Measurements from ENCODE around the gene DLG2.

Gene DLG2

GRCh38 chr11:84035645-84036044, 1591.5 kb downstream of the DLG2 start:
- DNase-seq = no peak

DNA sequence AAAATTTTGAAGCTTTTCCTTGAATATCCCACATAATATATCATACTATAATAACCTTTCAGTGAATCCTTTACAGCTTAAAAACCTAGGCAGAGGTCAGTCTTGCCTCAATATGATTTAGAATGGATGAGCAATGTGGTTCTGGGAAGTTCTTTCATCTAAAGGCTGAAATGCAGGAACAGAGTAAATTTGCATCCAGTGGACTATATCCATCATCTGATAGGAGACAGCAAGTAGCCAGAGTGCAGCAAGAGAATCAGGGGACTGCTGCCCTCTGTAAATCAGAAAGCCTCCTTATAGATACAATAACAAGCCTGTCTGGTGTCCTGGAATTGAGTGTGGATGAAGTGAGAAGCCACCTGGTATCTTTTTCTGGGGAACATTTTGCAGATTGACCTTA, 1592.7 kb downstream of the DLG2 start:
- DNase-seq = no peak

- no peak for DNase-seq
Observed at GRCh38 chr11:84024266-84024665, 1602.9 kb downstream of the DLG2 start.

DNA sequence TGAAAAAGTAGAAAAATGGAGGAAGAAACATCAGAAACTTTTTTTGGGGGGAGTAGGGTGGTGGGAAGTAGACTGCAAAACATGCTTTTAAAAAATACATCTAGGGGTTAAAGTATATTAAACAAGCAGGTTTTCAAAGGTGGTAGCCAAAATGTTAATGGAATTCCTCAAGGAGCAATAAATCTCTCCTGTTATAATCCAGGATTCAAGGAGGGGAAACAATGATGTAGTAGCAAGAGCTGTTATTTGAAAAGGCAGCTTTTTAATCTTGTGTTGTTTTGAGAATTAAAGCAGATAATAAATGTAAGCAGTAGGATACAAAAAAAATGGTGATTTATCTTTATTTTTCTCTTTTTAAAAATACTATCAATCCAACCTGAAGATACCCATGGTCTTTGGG, 1604.4 kb downstream of the DLG2 start:
- DNase-seq = no peak

DNA sequence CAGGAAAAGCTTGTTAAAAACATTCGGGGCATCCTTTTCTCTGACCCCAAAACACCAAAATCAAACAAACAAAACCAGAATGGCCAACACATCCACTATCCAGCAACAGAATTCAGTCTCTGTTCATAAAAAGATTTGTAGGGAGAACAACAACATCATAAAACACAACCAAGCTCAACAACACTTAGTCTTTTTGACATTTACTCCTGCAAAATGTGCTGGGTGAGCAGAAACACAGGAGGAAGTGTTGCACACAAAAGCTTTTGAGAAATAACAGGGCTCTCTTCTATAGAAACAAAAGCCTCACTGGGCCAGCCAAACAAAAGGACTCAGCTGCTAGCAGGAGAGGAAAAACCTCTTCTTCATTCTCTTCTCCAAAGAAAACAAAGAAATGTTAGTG, 1604.9 kb downstream of the DLG2 start:
- no peak for DNase-seq

DNA sequence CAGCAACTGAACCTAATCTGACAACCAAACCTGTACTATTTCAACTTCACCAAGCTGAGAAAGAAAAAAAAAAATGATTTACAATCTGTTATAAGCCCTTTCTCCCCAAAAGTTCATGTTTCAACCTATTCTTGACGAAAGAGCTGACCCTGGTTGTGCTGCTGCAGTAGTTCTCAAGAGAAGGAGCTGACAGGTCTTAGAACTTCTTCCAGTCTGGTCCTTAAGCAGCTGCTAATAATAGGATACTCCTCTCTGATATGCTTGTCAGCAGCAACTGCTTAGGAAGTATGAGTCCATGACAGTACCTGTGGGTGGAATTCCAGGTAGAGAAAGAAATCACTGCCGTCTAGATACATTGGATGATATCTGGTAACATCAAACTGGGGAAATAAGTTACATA, 1605.9 kb downstream of the DLG2 start:
- DNase-seq = no peak

GRCh38 chr11:84019571-84020194, 1607.5 kb downstream of the DLG2 start:
- no peak for DNase-seq

GRCh38 chr11:84014539-84014938, 1612.6 kb downstream of the DLG2 start:
- DNase-seq = no peak

DNA sequence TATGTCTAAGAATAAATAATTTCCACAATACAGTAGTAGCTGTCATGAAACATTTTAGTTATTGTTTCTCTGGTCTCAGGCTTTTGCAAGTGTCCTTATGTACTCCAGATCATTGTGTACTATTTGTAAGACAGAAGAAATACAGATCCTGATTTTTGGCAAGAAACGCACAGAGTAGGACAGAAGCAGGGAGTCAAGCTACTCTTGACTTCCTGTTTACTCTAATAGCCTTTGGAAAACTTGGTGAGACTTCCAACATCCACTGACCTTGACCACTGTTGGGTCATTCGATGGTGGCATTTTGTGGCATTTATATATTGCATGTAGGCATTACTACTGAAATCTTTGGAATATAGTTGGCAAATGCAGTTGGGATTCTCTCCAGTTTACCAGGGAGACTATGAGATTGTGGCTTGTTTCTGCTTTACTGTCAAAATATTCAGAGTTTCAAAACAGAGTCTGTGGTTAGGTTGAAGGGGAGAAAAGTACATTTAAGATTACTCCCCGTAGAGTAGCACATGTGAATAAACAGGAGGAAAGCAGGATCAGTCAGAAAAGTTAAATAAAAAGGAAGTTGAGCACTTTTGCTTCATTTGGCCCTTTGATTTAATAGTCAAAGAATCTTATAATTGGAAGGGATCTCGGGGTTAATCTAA, 1614.8 kb downstream of the DLG2 start:
- DNase-seq = no peak

DNA sequence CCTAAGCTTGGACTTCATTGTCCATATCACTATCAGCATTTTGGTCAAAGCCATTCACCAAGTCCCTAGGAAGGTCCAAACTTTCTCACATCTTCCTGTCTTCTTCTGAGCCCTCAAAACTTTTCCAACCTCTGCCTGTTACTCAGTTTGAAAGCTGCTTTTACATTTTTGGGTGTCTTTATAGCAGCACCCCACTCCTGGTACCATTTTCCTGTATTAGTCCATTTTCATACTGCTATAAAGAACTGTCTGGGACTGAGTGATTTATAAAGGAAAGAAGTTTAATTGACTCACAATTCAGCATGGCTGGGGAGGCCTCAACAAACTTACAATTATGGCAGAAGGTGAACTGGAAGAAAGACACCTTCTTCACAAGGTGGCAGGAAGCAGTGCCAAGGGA, 1624.0 kb downstream of the DLG2 start:
- no peak for DNase-seq

DNA sequence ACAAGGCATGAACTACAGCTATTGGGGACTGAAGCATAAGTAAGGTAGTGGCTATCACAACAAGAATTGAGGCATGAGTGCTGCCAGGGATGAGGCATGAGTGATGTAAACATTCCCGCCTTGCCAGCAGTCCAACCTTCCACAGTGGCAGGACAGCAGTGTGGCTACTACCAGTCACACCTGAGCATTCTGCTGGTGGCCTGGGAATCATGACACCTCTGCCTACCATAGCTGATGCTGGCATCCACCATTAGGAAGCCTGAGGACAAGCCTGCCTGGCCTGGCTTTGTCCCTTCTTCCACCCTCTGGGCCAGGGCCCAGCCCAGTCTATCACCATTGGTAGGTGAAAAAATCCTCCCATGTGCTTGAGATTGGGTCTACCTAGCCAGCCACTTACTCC, 1628.2 kb downstream of the DLG2 start:
- no peak for DNase-seq

GRCh38 chr11:83990160-83990733, 1636.9 kb downstream of the DLG2 start:
- no peak for DNase-seq

DNA sequence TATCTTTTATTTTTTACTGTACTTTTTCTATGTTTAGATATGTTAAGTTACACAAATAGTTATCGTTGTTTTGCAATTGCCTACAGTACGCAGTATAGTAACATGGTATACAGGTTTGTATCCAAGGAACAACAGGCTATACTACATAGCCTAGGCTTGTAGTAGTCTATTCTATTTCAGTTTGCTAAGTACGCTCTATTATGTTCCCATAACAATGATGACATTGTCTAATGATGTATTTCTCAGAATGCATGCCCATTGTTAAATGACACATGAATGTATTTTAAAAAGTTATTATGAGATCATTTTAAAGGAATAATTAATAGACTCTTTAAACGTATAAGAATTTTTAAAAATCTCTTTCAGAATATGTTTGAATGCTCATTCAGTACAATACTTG, 1644.3 kb downstream of the DLG2 start:
- no peak for DNase-seq

DNA sequence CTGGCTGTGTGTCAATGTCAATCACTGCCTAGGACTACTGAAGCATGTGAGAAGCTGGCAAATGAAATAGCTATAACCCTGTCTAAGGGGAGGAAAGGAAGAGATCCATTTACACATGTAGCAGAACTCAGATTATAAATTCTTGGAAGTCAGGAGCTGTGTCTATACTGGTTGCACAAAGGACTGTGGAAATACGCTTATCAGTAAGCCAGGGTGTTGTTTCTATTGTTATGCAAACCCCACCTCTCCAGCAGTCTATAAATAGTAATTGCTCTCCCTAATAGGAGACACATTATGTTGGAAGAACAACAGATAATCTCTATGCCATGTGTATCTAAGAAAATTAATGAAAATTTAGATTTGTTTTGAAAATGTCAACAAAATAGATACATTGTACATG, 1647.6 kb downstream of the DLG2 start:
- DNase-seq = no peak

- no peak for DNase-seq
Observed at GRCh38 chr11:83978942-83979341, 1648.2 kb downstream of the DLG2 start.

GRCh38 chr11:83976086-83976485, 1651.1 kb downstream of the DLG2 start:
- DNase-seq = no peak

GRCh38 chr11:83972536-83972935, 1654.6 kb downstream of the DLG2 start:
- no peak for DNase-seq

- no peak for DNase-seq
Observed at GRCh38 chr11:83971063-83971462, 1656.1 kb downstream of the DLG2 start.

DNA sequence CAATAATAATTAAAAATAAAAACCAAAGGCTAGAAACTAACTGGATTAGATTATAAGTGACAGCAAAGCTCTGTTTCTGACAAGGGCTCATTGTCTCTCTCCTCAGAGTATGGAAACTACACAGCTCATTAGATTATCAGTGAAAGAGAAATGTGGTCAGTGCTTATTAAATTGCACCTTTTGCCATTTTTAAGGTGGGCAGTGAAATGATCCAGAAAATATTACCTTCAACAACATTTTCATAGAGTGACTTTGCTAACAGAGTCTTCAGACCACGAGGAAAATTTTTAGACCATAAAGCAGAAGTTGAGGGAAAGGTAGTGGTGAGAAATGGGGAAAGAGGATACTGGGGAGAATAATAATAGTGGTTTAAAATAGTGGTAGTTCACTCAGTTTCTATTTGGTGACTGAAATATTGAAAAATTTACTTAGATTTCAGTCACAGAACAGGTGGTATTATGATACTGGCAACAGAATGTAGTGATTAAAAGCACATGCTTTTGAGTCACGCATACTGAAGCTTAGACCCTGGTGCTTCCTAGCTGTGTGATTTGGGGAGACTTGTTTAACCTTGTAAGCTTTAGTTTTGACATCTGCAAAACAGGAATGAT, 1657.0 kb downstream of the DLG2 start:
- no peak for DNase-seq

DNA sequence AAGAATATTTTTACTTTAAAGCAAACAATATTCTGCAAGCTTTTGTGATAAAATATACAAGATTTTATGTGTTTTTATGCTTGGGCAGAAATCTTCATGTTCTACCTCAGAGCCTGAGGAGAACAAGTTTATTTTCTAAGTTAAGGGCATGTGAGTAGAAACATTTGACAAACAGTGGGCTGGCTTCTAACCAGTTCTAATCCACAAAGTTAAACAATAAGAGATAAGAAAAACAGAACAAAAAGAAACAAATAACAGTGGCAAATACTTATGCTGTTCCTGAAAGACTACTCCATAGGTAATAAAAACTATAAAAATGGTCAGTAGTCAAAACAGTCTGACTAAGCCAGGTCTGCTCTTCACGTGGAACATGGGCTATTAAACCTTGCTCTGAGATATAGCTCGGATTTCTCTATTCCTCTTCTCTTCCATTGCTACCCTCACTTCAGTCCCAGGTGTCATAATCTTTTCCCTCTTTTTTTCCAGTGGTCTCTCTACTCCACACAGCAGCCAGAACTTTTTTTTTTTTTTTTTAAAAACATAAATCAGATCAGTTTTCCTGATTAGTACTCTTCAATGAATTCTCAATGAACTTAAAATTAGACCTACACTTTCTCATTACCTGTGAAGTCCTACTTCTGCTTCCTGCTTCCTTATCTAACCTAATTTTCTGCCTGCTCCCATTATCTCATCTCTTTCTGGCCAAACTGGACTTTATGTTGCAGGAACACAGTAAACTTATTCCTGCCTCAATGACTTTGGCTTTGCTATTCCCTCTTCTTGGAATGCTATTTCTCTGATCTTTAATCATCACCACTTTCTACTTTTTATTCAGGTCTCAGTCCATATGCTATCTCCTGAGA, 1669.9 kb downstream of the DLG2 start:
- no peak for DNase-seq

DNA sequence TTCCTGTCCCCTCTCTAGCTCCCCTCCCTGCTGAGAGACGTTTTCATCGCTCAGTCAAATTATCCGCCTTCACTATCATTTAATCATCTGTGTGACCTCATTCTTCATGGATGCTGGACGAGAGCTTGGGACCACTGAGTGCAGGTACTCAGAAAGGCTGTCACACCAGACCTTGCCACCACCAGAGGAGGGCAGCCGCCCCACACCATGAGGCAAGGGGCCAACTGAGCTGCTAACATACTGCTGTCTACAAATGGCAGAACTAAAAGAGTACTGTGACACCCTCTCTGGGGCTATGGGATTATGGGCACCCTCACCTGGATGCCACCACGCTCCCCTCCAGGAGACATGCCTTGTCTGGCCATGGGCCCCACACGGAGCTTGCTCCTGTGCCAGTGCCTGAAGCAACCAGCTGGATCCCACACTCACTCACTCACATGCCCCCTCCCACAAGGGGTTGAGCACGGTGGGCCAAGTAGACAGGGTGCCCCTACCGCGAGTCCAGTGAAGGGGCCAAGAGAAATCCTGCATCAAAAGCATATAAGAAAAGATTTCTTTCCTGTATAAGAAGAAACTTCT, 1670.9 kb downstream of the DLG2 start:
- DNase-seq = no peak

- no peak for DNase-seq
Observed at GRCh38 chr11:83954780-83955179, 1672.4 kb downstream of the DLG2 start.

DNA sequence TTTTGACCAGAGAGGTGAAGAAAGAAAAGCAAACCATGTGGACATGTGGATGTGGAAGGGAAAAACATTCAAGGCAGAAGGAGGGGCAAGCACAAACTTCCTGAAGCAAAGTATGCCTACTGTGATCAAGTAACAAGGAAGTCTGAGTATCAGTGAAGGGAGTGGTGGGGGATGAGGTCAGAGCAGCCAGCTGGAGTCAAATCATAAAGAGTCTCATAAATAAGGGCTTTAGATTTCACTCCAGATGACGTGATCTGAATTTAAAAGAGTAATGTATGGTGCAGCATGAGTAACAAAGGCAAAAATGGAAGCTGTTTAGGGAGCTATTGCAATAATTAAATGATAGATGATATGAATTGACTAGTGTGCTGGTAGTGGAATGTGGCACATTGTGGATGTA, 1675.6 kb downstream of the DLG2 start:
- DNase-seq = no peak

All from hematopoietic multipotent progenitor cell treated with erythropoietin and hydrocortisone succinate and interleukin-3 and kit ligand, for 6 days (in vitro differentiated cells).